HepG2 (cell line): ENCODE measurements around the gene FAAP100. TPM values are rescaled to one million over a fixed set of nuclear protein-coding genes. Genes with fewer than 3 reads are reported as not detected.

ENCODE experiments used
- ATAC-seq: fragments of 200-7000 bp; cut with Tn5 transposase; 3 replicates; pipeline ENCODE4 v1.9.1; 2020; ENCODE audit warnings: mild to moderate bottlenecking, moderate library complexity
- BruUV-seq: library from RNA; stranded (reverse); fragments of 400-500 nt; replicated peaks from 2 replicates; lab custom pipeline; 2021; lab: Mats Ljungman, UMichigan
- CTCF ChIA-PET: fragments of 300-600 bp; formaldehyde crosslinking; extraction: SDS; loops from one replicate; lab custom pipeline; 2021; ENCODE audit warnings: low total read pairs, inconsistent platforms, low intra/inter-chr PET ratio; lab: Yijun Ruan, JAX
- POLR2A ChIA-PET: fragments of 350-600 bp; sonication (Branson Sonifier 250); formaldehyde crosslinking; loops from one replicate; lab custom pipeline; 2020; ENCODE audit warnings: antibody characterized with exemption, inconsistent platforms; lab: Yijun Ruan, JAX
- DNase-seq: peaks from one replicate; pipeline ENCODE4 v3.0.0-alpha.2; 2015; ENCODE audit warnings: low spot score
- FAIRE-seq: peaks from 3 replicates; lab custom pipeline; 2011; peaks lifted over from hg19 to GRCh38; lab: Jason Lieb, UNC
- H2AFZ ChIP-seq: one replicate; pipeline ENCODE4 v1.6.1; 2011; ENCODE audit warnings: low read length, inconsistent platforms
- H3K27ac ChIP-seq: fragments of 300-600 bp; 3 replicates; pipeline ENCODE4 v1.8.0; 2011; ENCODE audit warnings: mixed run types, mild to moderate bottlenecking, mixed read lengths, low read length, inconsistent platforms; ENCODE audit not compliant: insufficient read depth; ENCODE audit errors: extremely low read length
- H3K27me3 ChIP-seq, 2 experiments: fragments of 200-600 bp in 1 of 2; 2 replicates in 1 of 2; 3 replicates in 1 of 2; pipeline versions ENCODE4 v1.6.0 to v1.8.0; 2011; ENCODE audit warnings: low read length in 2 of 2, mild to moderate bottlenecking in 2 of 2, moderate library complexity in 2 of 2, inconsistent platforms in 1 of 2; ENCODE audit not compliant: insufficient read depth in 2 of 2, control insufficient read depth in 1 of 2
- H3K36me3 ChIP-seq, 2 experiments: fragments of 200-600 bp in 1 of 2; replicated peaks in 1 of 2; 2 replicates in 1 of 2; 3 replicates in 1 of 2; pipeline versions ENCODE4 v1.5.1 to v1.8.0; 2011; ENCODE audit warnings: low read length in 2 of 2, inconsistent platforms in 1 of 2; ENCODE audit not compliant: insufficient read depth in 2 of 2, control insufficient read depth in 1 of 2
- H3K4me1 ChIP-seq: 2 replicates; pipeline ENCODE4 v1.5.1; 2012; ENCODE audit warnings: low read length, inconsistent platforms; ENCODE audit not compliant: insufficient read depth
- H3K4me2 ChIP-seq: 2 replicates; pipeline ENCODE4 v1.6.0; 2011; ENCODE audit warnings: low read depth, low read length, inconsistent platforms
- H3K4me3 ChIP-seq, 3 experiments: fragments of 200-600 bp in 1 of 3; sonication (generic), shearing (Covaris generic) in 1 of 3; replicated peaks in 1 of 3; 2 replicates each; pipeline ENCODE4 v1.5.1; 2011 to 2016; ENCODE audit warnings: low read length in 3 of 3, inconsistent platforms in 2 of 3, low read depth in 2 of 3, mild to moderate bottlenecking in 2 of 3, control low read depth in 1 of 3, mixed read lengths in 1 of 3; ENCODE audit not compliant: insufficient read depth in 1 of 3
- H3K79me2 ChIP-seq: one replicate; pipeline ENCODE4 v1.6.1; 2011; ENCODE audit warnings: low read length, inconsistent platforms; ENCODE audit not compliant: insufficient read depth
- H3K9ac ChIP-seq: 2 replicates; pipeline ENCODE4 v1.6.0; 2011; ENCODE audit warnings: mild to moderate bottlenecking, low read depth, low read length, inconsistent platforms; ENCODE audit not compliant: insufficient read depth
- H3K9me3 ChIP-seq: 2 replicates; pipeline ENCODE4 v1.5.1; 2012; ENCODE audit warnings: mild to moderate bottlenecking, low read length
- H4K20me1 ChIP-seq: 2 replicates; pipeline ENCODE4 v1.6.0; 2011; ENCODE audit warnings: inconsistent platforms, mild to moderate bottlenecking, low read length, moderate library complexity; ENCODE audit not compliant: insufficient read depth
- AGO2 ChIP-seq: fragments of 200-400 bp; formaldehyde crosslinking; optimal IDR thresholded peaks from 2 replicates; pipeline ENCODE3; 2017; ENCODE audit warnings: mild to moderate bottlenecking, low read depth, low read length, moderate library complexity
- EEA1 ChIP-seq: sonication (generic); formaldehyde crosslinking; IDR thresholded peaks from 2 replicates; pipeline ENCODE4 v1.5.1; 2020; ENCODE audit warnings: mild to moderate bottlenecking, missing genetic modification reagents, borderline replicate concordance
- FOSL2 ChIP-seq: sonication (generic); formaldehyde crosslinking; IDR thresholded peaks from 2 replicates; pipeline ENCODE4 v1.4.0; 2020; ENCODE audit warnings: missing genetic modification reagents
- MYC ChIP-seq: sonication (generic); formaldehyde crosslinking; IDR thresholded peaks from 2 replicates; pipeline ENCODE4 v1.9.0; 2021; ENCODE audit warnings: missing genetic modification reagents, borderline replicate concordance
- PAWR ChIP-seq: sonication (generic); formaldehyde crosslinking; IDR thresholded peaks from 2 replicates; pipeline ENCODE4 v1.4.0; 2020; ENCODE audit warnings: missing genetic modification reagents, mild to moderate bottlenecking, borderline replicate concordance
- WGBS: methylation state at CpG from one replicate; pipeline ENCODE4 v1.1.6; 2017; ENCODE audit warnings: low lambda C conversion rate; 5-methylcytosine and 5-hydroxymethylcytosine counted together
- in situ Hi-C: cut with HindIII; loops from 2 replicates; pipeline ENCODE4 v1.10.0; 2017; ENCODE audit warnings: low pct_unique_long_range_greater_than_20kb; ENCODE audit not compliant: extremely low pct_ligation_motif_present
- intact Hi-C: fragments of 100-400 bp; cut with micrococcal nuclease; formaldehyde crosslinking; loops from one replicate; pipeline ENCODE4 v1.10.0; 2022; ENCODE audit not compliant: unreplicated experiment
- polyA plus RNA-seq, 8 experiments: library from polyadenylated mRNA; depleted of rRNA in 3 of 8; stranded (reverse) in 7 of 8; unstranded in 1 of 8; fragments of >200 nt; fragmentation: Illumina TruSeq in 4 of 8; extraction: Trizol in 4 of 8; gene quantifications; 2 replicates each; pipeline versions ENCODE4 v1.2.1 to v1.2.3, GENCODE V29; 2011 to 2016; ENCODE audit warnings: low read depth in 4 of 8, missing spikeins in 1 of 8, mixed read lengths in 1 of 8; ENCODE audit not compliant: insufficient read depth in 1 of 8
- total RNA-seq, 5 experiments: library from RNA; depleted of rRNA; stranded (reverse); fragments of >200 nt; fragmentation: Illumina TruSeq; extraction: Trizol; gene quantifications; 2 replicates each; pipeline ENCODE4 v1.2.3, GENCODE V29; 2016; ENCODE audit warnings: low read depth in 1 of 5
- TF ChIP-seq, protein P1 (sequence below): sonication (generic); formaldehyde crosslinking; IDR thresholded peaks from 2 replicates; pipeline ENCODE4 v1.4.0; 2020; ENCODE audit warnings: missing genetic modification reagents
- TF ChIP-seq, protein P2 (sequence below): sonication (generic); formaldehyde crosslinking; IDR thresholded peaks from 2 replicates; pipeline ENCODE4 v1.9.0; 2021; ENCODE audit warnings: missing genetic modification reagents, borderline replicate concordance
- TF ChIP-seq, protein P3 (sequence below), 2 experiments: fragments of 450-650 bp in 1 of 2; sonication (generic) in 1 of 2; formaldehyde crosslinking; IDR thresholded peaks; 2 replicates each; pipeline versions ENCODE4 v1.5.0 to v1.8.0; 2020 to 2022; ENCODE audit warnings: mild to moderate bottlenecking in 1 of 2, missing genetic modification reagents in 1 of 2

Gene FAAP100
- total and polyA plus RNA-seq, 2 of the 13 experiments (the other 11 are each of a cell fraction or from before 2014, with no cell fraction given): 7.6 to 20.8 TPM

DNA sequence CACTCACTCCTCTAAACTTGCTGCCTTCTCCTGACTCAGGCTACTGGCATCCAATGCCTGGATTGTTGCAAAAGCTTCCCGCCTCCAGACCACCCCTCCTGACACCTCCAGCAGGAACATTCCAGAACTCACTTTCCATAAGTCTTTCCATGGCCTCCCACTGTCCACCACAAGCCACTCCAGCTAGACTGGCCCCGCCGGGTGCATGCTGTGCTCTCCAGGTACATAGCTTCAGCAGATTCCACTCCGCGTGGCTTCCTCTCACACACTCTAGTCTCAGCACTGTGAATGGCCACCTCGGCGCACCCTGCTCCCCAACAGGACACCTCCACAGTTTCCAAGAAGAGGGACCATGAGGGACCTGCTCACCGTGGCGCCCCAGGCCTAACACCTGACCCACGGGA, 25.9 kb upstream of the FAAP100 start:
- Histone ChIP-seq H3K4me2 (no peak overlapping the region), H3K27me3 (no peaks in the 10 kb centered on the region), H3K79me2 (peaks cover 14% of the 10 kb centered on the region), H3K36me3 (peaks cover 27 to 57% of the 10 kb centered on the region in 2 experiments), H3K9me3 (no peaks in the 10 kb centered on the region), H2AFZ (no peak overlapping the region), H3K9ac (no peak overlapping the region), H3K4me1 (peaks cover 34% of the 10 kb centered on the region), H3K4me3 (no peak overlapping the region), H3K27ac (peak overlapping the region; percentile 77), H4K20me1 (no peaks in the 10 kb centered on the region; the same call in 1 of the 2 replicates)
- FAIRE-seq (no peak), DNase-seq (peak; percentile 24), ATAC-seq (peak; percentile 6; the same call in 1 of the 3 replicates)
- POLR2A ChIA-PET: interaction anchor here (1.0 to 3.4 kb wide), 4 partner anchors 12 to 64 kb away, joined by 4 to 17 read pairs (median 4); partner anchors contain the start of gene FAAP100
- TF ChIP-seq, protein P1, sequence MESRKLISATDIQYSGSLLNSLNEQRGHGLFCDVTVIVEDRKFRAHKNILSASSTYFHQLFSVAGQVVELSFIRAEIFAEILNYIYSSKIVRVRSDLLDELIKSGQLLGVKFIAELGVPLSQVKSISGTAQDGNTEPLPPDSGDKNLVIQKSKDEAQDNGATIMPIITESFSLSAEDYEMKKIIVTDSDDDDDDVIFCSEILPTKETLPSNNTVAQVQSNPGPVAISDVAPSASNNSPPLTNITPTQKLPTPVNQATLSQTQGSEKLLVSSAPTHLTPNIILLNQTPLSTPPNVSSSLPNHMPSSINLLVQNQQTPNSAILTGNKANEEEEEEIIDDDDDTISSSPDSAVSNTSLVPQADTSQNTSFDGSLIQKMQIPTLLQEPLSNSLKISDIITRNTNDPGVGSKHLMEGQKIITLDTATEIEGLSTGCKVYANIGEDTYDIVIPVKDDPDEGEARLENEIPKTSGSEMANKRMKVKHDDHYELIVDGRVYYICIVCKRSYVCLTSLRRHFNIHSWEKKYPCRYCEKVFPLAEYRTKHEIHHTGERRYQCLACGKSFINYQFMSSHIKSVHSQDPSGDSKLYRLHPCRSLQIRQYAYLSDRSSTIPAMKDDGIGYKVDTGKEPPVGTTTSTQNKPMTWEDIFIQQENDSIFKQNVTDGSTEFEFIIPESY: peak; percentile 69
- TF ChIP-seq MYC (CRISPR knock-in tag) (no peak), AGO2 (peak; percentile 31), PAWR (CRISPR knock-in tag) (no peak), EEA1 (CRISPR knock-in tag) (no peak), FOSL2 (peak; percentile 53)
- TF ChIP-seq, protein P2, sequence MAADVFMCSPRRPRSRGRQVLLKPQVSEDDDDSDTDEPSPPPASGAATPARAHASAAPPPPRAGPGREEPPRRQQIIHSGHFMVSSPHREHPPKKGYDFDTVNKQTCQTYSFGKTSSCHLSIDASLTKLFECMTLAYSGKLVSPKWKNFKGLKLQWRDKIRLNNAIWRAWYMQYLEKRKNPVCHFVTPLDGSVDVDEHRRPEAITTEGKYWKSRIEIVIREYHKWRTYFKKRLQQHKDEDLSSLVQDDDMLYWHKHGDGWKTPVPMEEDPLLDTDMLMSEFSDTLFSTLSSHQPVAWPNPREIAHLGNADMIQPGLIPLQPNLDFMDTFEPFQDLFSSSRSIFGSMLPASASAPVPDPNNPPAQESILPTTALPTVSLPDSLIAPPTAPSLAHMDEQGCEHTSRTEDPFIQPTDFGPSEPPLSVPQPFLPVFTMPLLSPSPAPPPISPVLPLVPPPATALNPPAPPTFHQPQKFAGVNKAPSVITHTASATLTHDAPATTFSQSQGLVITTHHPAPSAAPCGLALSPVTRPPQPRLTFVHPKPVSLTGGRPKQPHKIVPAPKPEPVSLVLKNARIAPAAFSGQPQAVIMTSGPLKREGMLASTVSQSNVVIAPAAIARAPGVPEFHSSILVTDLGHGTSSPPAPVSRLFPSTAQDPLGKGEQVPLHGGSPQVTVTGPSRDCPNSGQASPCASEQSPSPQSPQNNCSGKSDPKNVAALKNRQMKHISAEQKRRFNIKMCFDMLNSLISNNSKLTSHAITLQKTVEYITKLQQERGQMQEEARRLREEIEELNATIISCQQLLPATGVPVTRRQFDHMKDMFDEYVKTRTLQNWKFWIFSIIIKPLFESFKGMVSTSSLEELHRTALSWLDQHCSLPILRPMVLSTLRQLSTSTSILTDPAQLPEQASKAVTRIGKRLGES (CRISPR knock-in tag): no peak
- TF ChIP-seq, protein P3, sequence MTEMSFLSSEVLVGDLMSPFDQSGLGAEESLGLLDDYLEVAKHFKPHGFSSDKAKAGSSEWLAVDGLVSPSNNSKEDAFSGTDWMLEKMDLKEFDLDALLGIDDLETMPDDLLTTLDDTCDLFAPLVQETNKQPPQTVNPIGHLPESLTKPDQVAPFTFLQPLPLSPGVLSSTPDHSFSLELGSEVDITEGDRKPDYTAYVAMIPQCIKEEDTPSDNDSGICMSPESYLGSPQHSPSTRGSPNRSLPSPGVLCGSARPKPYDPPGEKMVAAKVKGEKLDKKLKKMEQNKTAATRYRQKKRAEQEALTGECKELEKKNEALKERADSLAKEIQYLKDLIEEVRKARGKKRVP (CRISPR knock-in tag; IDR thresholded peaks at IDR 0.05): no peak
- CTCF ChIA-PET: no interaction called here
- WGBS: 96% methylated on average over 10 of the region's 10 CpGs
- intact Hi-C loops (no loop called here), in situ Hi-C loops (no loop called here)
- no TSS peak for BruUV-seq
